Right ventricle myocardium superior (tissue), 1 donor: ENCODE data around the gene MRPS35. TPM values are rescaled to one million over a fixed set of nuclear protein-coding genes. Genes with fewer than 3 reads are reported as not detected.

Experiments used
- ATAC-seq: fragments of 200-7000 bp; cut with Tn5 transposase; one replicate; pipeline ENCODE4 v1.9.1; 2020; ENCODE audit warnings: mild to moderate bottlenecking; ENCODE audit not compliant: poor library complexity
- DNase-seq: peaks from one replicate; pipeline ENCODE4 v3.0.0-alpha.2; 2020
- intact Hi-C: fragments of 100-400 bp; cut with DNase I; formaldehyde crosslinking; loops from one replicate; pipeline ENCODE4 v1.11.2; 2022
- total RNA-seq: library from RNA; stranded (reverse); fragmentation: NEBNext Ultra II Directional; extraction: Animal tissue kit (Norgen Biotek cat#: 25700); gene quantifications from one replicate; pipeline ENCODE4 v1.2.1, GENCODE V29; 2021
- donor health status: DM: no; HTN: yes; CAD: no; lungs with severe emphysema.

MRPS35 gene
- total RNA-seq, 1 donor from 2014 or later, result 56.4 TPM

DNA sequence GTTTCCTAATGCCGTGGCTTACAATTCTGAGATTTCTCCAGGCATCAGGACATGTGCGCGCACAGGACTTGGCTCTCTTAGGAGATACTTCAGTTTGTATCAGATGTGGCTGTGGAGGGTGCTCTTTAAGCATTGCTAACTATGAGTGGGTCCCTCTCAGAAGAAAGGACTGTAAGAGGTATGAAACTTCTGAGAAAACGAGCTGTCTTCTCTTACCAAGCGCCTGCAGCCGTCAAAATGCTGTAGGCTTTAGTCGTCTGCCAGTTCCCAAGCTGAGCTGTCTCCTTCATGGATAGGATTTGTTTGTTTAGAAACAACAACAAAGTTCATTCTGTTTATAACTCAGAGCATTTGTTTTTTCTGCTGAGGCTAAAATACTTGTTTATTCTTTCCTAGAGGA is 85.5 kb downstream of the MRPS35 start:
- intact Hi-C loops, result no loop called here
- ATAC-seq (no peak), DNase-seq (no peak)

DNA sequence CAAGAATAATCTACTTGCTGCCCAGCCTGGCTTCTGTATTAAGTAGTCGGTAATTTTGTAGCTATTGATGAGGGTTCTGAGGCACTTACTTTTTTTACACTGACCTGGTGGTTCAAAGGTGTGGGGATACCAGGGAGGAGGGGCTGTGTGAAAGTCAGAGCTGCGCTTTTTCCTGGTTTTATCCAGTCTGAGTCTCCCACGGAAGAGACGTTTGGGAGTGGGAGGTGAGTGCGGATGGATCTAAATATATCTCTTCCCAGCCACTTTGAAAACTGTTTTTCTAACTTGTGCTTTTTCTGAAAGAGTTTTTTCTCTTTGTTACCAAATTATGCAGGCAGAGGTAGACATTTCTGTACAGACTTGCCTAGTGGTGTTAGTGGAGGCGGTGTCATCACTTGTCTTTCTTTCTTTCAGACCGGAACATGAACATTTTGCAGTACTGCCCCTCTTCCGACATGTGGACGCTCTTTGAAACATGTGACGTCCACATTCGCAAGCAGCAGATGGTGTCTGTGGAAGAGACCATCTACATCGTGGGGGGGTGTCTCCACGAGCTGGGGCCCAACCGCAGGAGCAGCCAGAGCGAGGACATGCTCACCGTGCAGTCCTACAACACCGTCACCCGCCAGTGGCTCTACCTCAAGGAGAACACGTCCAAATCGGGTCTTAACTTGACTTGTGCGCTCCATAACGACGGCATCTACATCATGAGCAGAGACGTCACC is 86.8 kb downstream of the MRPS35 start:
- no peak for ATAC-seq
- intact Hi-C loops, result no loop called here
- DNase-seq, result no peak

DNA sequence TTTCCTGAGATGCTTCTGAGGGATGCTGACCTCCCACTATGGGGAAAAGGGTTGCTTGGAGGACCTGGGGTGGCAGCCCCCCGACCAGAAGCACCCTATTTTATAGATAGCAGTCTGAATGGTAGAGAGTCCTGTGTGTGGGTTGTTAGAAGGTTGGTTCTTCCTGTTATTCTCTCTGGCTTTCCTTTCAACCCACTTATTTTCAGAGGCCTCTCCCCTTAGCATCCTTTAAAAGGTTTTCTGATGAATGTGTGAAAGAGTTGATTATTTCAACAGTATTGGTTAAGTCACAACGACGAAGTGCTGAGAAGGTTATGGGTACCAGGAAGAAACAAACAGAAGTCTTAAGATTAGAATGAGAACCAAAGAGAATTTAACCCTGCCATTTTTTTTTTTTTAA is 90.2 kb downstream of the MRPS35 start:
- DNase-seq (no peak), ATAC-seq (no peak)
- intact Hi-C loops, result no loop called here

DNA sequence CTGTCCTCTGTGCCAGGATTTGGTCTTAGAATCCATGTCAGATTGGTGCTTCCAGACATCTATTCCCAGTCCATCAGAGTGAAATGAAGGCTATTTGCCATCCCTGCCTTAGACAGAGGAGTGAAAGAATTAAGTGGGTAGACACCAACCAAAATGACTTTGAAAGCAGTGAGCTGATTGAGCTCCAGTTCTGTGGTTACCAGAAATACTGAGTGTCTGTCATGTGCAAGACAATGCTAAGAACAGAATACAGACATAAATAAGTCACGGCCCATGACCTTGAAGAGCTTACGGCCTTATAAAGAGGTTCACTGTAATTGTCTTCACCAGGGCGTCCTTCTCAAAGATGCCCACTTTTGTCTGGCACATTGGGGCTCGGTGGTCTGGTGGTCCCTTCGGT is 91.0 kb downstream of the MRPS35 start:
- intact Hi-C loops, result no loop called here
- ATAC-seq, result no peak
- DNase-seq, result no peak

- no peak for DNase-seq
- no peak for ATAC-seq
- intact Hi-C loops, result no loop called here
Measured at GRCh38 chr12:27802511-27802910, 91.9 kb downstream of the MRPS35 start.

GRCh38 chr12:27802936-27803335 is 92.3 kb downstream of the MRPS35 start:
- intact Hi-C loops, result no loop called here

GRCh38 chr12:27805238-27805637 is 94.6 kb downstream of the MRPS35 start:
- DNase-seq (no peak), ATAC-seq (no peak)
- intact Hi-C loops, result no loop called here

More at GRCh38 chr12:27802936-27803335, 92.3 kb downstream of the MRPS35 start:
- DNase-seq, result no peak
- no peak for ATAC-seq

Other genes starting within 250 kb of the MRPS35 start
- 292 TPM for gene PPFIBP1, start 186.6 kb upstream of the MRPS35 start, total RNA-seq
- gene REP15, start 14.4 kb upstream of the MRPS35 start, total RNA-seq, result 6.3 TPM
- gene KLHL42, start 69.4 kb downstream of the MRPS35 start, total RNA-seq, result 5.4 TPM
- gene MANSC4, start 69.4 kb downstream of the MRPS35 start, total RNA-seq, result not detected